ENCODE data around the gene TMEM190. TPM values are rescaled to one million over a fixed set of nuclear protein-coding genes. Genes with fewer than 3 reads are reported as not detected.

The TMEM190 gene
- total RNA-seq, 1 donor from 2014 or later, result 16.2 TPM

GRCh38 chr19:55345101-55345817, 31.4 kb upstream of the TMEM190 start:
- H3K4me1 ChIP-seq, result peaks cover 15% of the 10 kb centered on the region
- H3K27ac ChIP-seq, result no peak overlapping the region
- peaks cover 2% of the 10 kb centered on the region for H3K27me3 ChIP-seq (ENCODE audit: low read depth)
- no peak overlapping the region for H3K4me3 ChIP-seq
- no peak for ATAC-seq
- no peaks in the 10 kb centered on the region for H3K9me3 ChIP-seq
- H3K36me3 ChIP-seq, result peaks cover 29% of the 10 kb centered on the region
- TF ChIP-seq, protein P1, sequence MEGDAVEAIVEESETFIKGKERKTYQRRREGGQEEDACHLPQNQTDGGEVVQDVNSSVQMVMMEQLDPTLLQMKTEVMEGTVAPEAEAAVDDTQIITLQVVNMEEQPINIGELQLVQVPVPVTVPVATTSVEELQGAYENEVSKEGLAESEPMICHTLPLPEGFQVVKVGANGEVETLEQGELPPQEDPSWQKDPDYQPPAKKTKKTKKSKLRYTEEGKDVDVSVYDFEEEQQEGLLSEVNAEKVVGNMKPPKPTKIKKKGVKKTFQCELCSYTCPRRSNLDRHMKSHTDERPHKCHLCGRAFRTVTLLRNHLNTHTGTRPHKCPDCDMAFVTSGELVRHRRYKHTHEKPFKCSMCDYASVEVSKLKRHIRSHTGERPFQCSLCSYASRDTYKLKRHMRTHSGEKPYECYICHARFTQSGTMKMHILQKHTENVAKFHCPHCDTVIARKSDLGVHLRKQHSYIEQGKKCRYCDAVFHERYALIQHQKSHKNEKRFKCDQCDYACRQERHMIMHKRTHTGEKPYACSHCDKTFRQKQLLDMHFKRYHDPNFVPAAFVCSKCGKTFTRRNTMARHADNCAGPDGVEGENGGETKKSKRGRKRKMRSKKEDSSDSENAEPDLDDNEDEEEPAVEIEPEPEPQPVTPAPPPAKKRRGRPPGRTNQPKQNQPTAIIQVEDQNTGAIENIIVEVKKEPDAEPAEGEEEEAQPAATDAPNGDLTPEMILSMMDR (IDR thresholded peaks at IDR 0.05), result no peak
- DNase-seq, result no peak
- intact Hi-C loops (cut with DNase I), result no loop called here

- Histone ChIP-seq H3K36me3 (peaks cover 29% of the 10 kb centered on the region), H3K27me3 (ENCODE audit: low read depth) (peaks cover 10% of the 10 kb centered on the region), H3K27ac (no peak overlapping the region), H3K4me1 (peaks cover 7% of the 10 kb centered on the region), H3K4me3 (no peak overlapping the region), H3K9me3 (no peaks in the 10 kb centered on the region)
- intact Hi-C loops (cut with DNase I), result no loop called here
- DNase-seq, result peak; percentile 48
- no peak for ATAC-seq
- TF ChIP-seq, protein P1 (IDR thresholded peaks at IDR 0.05), result no peak
Measured at GRCh38 chr19:55345818-55346724, 30.6 kb upstream of the TMEM190 start.

DNA sequence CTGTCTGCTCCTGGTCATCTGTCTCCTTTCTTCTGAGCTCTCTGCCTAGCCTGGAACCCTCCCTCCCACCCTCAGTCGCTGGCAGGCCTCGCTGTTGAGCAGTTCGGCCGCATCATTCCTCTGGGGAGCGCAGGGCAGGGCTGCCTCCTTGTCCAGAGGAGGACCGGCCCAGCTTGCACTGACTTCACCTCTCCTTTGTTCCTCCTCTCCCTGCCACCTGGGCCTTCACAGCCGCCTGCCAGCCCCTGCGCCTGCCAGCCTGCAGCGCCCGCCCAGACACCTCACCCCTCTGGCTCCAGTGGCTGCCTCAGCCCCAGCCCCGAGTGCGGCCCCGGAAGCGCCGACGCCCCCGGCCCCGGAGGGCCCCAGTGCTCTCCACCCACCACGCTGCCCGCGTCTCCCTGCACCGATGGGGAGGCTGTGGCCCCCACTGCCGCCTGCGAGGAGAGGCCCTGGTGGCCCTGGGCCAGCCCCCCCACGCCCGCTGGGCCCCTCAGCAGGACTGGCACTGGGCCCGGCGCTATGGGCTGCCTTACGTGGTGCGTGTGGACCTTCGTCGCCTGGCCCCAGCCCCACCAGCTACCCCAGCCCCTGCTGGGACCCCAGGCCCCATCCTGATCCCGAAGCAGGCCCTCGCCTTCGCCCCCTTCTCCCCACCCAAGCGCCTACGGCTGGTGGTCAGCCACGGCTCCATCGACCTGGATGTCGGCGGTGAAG, 29.7 kb upstream of the TMEM190 start:
- Histone ChIP-seq H3K4me3 (no peak overlapping the region), H3K27ac (no peak overlapping the region), H3K36me3 (peaks cover 26% of the 10 kb centered on the region), H3K9me3 (no peaks in the 10 kb centered on the region), H3K27me3 (ENCODE audit: low read depth) (peaks cover 18% of the 10 kb centered on the region), H3K4me1 (no peaks in the 10 kb centered on the region)
- TF ChIP-seq, protein P1 (IDR thresholded peaks at IDR 0.05), result no peak
- peak; percentile 45 for DNase-seq
- ATAC-seq, result no peak
- intact Hi-C loops (cut with DNase I), result no loop called here

DNA sequence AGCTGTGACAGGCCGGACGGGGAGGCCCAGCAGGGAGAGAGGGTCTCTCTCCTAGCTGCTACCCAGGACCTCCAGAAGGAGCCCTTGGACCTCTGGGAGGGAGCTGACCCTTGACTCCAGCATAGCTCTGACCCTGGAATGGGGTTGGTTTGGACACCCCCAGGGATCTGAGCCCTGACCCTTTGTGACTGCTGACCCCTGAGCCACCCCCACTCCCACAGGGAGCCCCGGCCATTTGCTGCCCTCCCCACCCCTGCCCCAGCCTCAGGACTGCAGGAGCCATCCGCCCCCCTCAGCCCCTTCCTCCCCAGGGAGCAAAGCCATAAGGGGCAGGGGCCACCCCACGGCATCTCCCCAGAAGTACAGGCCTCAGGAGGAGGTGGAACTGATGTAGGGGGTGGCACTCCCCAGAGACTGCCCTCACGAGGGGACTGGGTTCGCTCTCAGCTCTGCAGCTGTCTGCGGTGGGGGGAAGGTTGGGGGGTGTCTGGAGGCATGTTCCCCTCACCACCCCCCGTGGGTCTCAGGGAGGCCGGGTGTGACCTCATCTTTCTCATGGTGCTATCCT, 29.1 kb upstream of the TMEM190 start:
- Histone ChIP-seq H3K4me1 (no peaks in the 10 kb centered on the region), H3K4me3 (no peak overlapping the region), H3K9me3 (no peaks in the 10 kb centered on the region), H3K27ac (no peak overlapping the region), H3K27me3 (ENCODE audit: low read depth) (peaks cover 25% of the 10 kb centered on the region), H3K36me3 (peaks cover 20% of the 10 kb centered on the region)
- ATAC-seq (no peak), DNase-seq (no peak)
- TF ChIP-seq, protein P1 (IDR thresholded peaks at IDR 0.05), result no peak
- intact Hi-C loops (cut with DNase I), result no loop called here

Data from lower lobe of right lung (tissue), 2 donors.